Nephron (organoid): ENCODE measurements around the gene SLC10A3.

Source experiments
- H3K27ac Mint-ChIP-seq, 3 experiments: 2 replicates each; pipeline ENCODE4 v1.8.0; 2020; ENCODE audit warnings: mixed read lengths in 3 of 3, mild to moderate bottlenecking in 2 of 3, moderate library complexity in 1 of 3
- H3K27me3 Mint-ChIP-seq: 2 replicates; pipeline ENCODE4 v1.8.0; 2021; ENCODE audit warnings: low read depth, mild to moderate bottlenecking, moderate library complexity, mixed read lengths
- H3K36me3 Mint-ChIP-seq: 2 replicates; pipeline ENCODE4 v1.8.0; 2020; ENCODE audit warnings: low read depth, mixed read lengths
- H3K4me1 Mint-ChIP-seq: 2 replicates; pipeline ENCODE4 v1.8.0; 2020; ENCODE audit warnings: mixed read lengths
- H3K4me3 Mint-ChIP-seq, 3 experiments: 2 replicates each; pipeline ENCODE4 v1.8.0; 2020; ENCODE audit warnings: mild to moderate bottlenecking in 3 of 3, mixed read lengths in 3 of 3, moderate library complexity in 2 of 3
- H3K9me3 Mint-ChIP-seq: 2 replicates; pipeline ENCODE4 v1.8.0; 2020; ENCODE audit warnings: mixed read lengths
- TF ChIP-seq, protein P1 (sequence below), 3 experiments: fragments of 200-600 bp; sonication (generic); IDR thresholded peaks; one replicate each; pipeline ENCODE4 v1.5.0; 2021; ENCODE audit warnings: antibody characterized with exemption in 3 of 3; ENCODE audit not compliant: unreplicated experiment in 3 of 3

The SLC10A3 gene

DNA sequence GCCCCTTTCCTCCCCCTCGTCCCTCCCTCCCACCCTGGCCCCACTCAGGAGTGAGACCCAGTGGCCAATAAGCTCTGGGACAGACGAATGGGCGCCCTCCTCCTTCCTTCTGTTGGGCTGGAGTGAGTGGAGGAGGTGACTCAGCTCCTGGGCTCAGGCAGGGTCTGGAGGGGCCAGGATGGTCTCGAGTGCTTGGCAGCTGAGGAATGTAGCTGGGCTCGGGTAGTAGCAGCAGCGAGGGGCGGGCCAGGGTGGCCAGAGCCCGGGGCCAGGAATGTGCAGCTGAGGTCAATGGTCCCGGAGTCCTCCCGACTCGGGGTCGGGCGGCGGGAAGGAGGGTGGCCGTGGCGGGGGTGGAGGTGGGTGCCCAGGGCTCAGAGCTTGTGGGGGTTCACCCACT is 41.2 kb upstream of the SLC10A3 start:
- Mint-ChIP-seq H3K27me3 (no peaks in the 10 kb centered on the region), H3K9me3 (no peaks in the 10 kb centered on the region), H3K4me3 (no peak overlapping the region), H3K27ac (no peak overlapping the region), H3K36me3 (peaks cover 3% of the 10 kb centered on the region), H3K4me1 (peaks cover 11% of the 10 kb centered on the region)
- TF ChIP-seq, protein P1, sequence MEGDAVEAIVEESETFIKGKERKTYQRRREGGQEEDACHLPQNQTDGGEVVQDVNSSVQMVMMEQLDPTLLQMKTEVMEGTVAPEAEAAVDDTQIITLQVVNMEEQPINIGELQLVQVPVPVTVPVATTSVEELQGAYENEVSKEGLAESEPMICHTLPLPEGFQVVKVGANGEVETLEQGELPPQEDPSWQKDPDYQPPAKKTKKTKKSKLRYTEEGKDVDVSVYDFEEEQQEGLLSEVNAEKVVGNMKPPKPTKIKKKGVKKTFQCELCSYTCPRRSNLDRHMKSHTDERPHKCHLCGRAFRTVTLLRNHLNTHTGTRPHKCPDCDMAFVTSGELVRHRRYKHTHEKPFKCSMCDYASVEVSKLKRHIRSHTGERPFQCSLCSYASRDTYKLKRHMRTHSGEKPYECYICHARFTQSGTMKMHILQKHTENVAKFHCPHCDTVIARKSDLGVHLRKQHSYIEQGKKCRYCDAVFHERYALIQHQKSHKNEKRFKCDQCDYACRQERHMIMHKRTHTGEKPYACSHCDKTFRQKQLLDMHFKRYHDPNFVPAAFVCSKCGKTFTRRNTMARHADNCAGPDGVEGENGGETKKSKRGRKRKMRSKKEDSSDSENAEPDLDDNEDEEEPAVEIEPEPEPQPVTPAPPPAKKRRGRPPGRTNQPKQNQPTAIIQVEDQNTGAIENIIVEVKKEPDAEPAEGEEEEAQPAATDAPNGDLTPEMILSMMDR (IDR thresholded peaks at IDR 0.05; ENCODE audit: unreplicated experiment in 3 of 3) = no peak

DNA sequence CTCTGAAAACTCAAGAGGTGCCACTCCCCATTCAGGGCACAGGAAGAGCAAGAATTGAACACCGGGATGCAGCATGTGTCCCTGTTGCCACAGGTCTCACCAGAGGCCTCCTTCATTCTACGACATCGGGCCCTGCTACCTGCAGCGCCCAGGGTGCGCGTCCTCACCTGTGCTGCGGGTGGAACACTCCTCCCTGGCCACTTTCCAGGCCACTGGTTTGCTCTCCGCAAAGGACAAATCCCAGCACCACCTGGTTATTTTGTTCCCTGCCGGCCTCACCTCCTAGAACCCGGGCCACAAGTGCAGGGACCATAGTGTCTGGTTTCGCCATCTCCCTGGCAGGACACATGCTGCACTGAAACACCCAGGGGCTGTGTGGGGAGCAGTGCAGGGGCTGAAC is 39.9 kb upstream of the SLC10A3 start:
- peaks cover 6% of the 10 kb centered on the region for H3K9me3 Mint-ChIP-seq
- no peaks in the 10 kb centered on the region for H3K27me3 Mint-ChIP-seq
- H3K27ac Mint-ChIP-seq = no peak overlapping the region
- peaks cover 3% of the 10 kb centered on the region for H3K36me3 Mint-ChIP-seq
- TF ChIP-seq, protein P1 (IDR thresholded peaks at IDR 0.05; ENCODE audit: unreplicated experiment in 3 of 3) = no peak
- H3K4me1 Mint-ChIP-seq = peaks cover 15% of the 10 kb centered on the region
- no peak overlapping the region for H3K4me3 Mint-ChIP-seq

DNA sequence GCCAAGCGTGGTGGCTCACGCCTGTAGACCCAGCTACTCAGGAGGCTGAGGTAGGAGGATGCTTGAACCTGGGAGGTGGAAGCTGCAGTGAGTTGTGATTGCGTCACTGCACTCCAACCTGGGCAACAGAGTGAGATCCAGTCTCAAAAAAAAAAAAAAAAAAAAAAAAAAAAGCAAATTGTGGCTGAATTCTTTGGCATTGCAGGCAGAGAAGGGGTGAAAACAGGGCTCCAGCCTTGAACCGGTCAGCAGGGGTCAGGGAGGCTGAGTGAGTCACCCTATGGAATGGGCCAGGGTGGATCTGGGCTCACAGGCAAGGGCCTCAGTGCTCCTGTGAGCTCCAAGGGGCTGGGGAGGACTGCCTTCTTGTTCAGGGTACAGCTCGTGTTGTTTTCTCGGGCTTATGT is 38.8 kb upstream of the SLC10A3 start:
- no peaks in the 10 kb centered on the region for H3K27me3 Mint-ChIP-seq
- peaks cover 3% of the 10 kb centered on the region for H3K36me3 Mint-ChIP-seq
- H3K27ac Mint-ChIP-seq = no peak overlapping the region
- no peak overlapping the region for H3K4me3 Mint-ChIP-seq
- H3K4me1 Mint-ChIP-seq = peaks cover 15% of the 10 kb centered on the region
- H3K9me3 Mint-ChIP-seq = peaks cover 6% of the 10 kb centered on the region
- TF ChIP-seq, protein P1 (IDR thresholded peaks at IDR 0.05; ENCODE audit: unreplicated experiment in 3 of 3) = no peak

DNA sequence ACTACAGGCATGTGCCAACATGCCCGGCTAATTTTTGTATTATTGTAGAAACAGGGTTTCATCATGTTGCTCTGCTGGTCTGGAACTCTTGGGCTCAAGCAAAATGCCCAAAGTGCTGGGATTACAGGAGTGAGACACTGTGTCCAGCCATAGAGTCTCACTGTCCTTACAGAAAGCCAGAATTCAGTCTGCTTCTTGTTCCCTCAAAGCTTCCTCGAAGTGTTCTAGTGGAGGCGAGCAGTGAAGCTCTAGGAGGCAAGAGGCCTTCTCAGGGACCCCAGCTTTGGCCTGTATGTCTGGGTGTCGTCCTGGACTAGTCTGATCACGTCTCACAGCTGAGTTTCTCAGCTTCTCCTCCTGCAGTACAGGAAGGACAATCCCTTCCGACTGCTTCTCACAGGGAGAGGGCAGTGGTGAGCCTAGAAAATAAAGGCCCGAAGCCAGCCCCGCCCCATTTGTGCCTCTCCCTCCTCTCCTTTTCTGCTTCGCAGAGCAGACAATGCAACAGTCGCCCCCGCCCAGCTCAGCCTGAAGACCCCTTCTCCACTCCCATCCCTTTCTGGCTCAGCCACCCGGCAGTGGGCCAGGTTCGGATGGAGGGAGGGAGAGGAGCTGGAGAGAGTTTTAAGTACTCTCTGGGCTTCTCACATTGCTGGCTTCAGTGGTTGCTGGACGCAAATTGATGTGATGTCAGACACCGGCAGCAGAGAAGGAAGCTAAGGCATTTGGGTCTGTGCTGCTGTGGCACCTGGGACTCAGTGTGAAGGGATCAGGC is 36.7 kb upstream of the SLC10A3 start:
- Mint-ChIP-seq H3K27me3 (no peaks in the 10 kb centered on the region), H3K27ac (peak overlapping the region; percentile 97 to 99 (median 99)), H3K36me3 (no peaks in the 10 kb centered on the region), H3K4me3 (peak overlapping the region; percentile 46 to 71 (median 71)), H3K9me3 (peaks cover 9% of the 10 kb centered on the region), H3K4me1 (peaks cover 15% of the 10 kb centered on the region)
- TF ChIP-seq, protein P1 (IDR thresholded peaks at IDR 0.05; ENCODE audit: unreplicated experiment in 3 of 3) = peak; percentile 47 to 58 (median 48)

DNA sequence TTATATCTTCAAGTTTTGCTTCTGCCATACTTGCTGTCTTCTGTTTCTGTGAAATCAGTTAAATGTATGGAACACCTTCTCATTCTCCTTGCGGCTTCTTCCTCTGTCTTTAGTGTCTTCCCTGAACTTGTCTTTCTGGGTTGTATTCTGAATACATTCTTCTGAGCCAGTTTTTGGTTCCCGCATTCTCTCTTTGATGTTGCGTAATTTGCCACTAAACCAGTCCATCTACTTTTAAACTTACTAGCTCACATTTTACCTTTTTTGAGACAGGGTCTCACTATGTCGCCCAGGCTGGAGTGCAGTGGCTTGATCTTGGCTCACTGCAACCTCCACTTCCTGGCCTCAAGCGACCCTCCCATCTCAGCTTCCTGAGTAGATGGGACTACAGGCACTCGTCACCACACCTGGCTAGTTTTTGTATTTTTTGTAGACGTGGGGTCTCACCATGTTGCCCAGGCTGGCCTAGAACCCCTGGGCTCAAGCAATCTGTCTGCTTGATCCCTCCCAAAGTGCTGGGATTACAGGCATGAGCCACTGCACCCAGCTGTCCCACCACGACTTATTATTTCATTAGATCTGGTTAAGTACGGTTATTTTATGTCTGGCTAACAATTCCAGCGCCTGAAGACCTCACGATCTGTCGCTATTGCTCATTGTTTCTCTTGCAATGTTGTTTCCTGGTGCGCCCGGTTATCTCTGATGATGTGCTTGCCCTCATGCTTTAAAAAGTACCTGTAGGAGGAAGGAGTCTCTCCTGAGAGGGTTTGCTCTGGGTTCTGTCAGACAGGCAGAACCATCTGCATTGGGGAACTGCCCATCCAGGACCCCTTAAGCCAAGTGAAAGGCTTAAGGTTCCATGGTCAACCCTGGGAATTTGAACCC is 35.4 kb upstream of the SLC10A3 start:
- H3K4me3 Mint-ChIP-seq = no peak overlapping the region

More for the DNA sequence above, 35.4 kb upstream of the SLC10A3 start:
- Mint-ChIP-seq H3K4me1 (peaks cover 15% of the 10 kb centered on the region), H3K27ac (peak overlapping the region; percentile 97 to 99 (median 99)), H3K9me3 (peaks cover 9% of the 10 kb centered on the region), H3K27me3 (no peaks in the 10 kb centered on the region), H3K36me3 (no peaks in the 10 kb centered on the region)
- TF ChIP-seq, protein P1 (IDR thresholded peaks at IDR 0.05; ENCODE audit: unreplicated experiment in 3 of 3) = no peak
